Mammary epithelial cell (primary cell): ENCODE measurements around the gene ZNF554.

Experiments used
- CTCF ChIP-seq, 2 donors: IDR thresholded peaks in 1 of 2; conservative IDR thresholded peaks in 1 of 2; 2 replicates each; pipeline ENCODE4 v1.5.1; 2011 to 2012; ENCODE audit warnings: inconsistent platforms in 2 of 2, low read length in 2 of 2, mild to moderate bottlenecking in 2 of 2, control low read depth in 1 of 2, low read depth in 1 of 2; ENCODE audit not compliant: insufficient read depth in 1 of 2; ENCODE audit errors: extremely low read depth in 1 of 2
- EZH2 ChIP-seq: IDR thresholded peaks from 2 replicates; pipeline ENCODE4 v1.6.1; 2012; ENCODE audit warnings: low read length, inconsistent platforms, borderline replicate concordance

GRCh38 chr19:2808129-2808941 lies 11.3 kb upstream of the ZNF554 start:
- TF ChIP-seq CTCF (conservative IDR thresholded peaks at IDR 0.05 in 1 of 2, IDR thresholded peaks at IDR 0.05 in 1 of 2; ENCODE audit: extremely low read depth in 1 of 2, insufficient read depth in 1 of 2, low read depth in 1 of 2, low read length in 2 of 2) (no peak), EZH2 (no peak)
